ENCODE data around the gene ELMO1. TPM values are rescaled to one million over a fixed set of nuclear protein-coding genes. Genes with fewer than 3 reads are reported as not detected.

Gene ELMO1
- polyA plus RNA-seq, 1 donor (not counting 4 experiments of a cell fraction or from before 2014, with no cell fraction given), result not detected

DNA sequence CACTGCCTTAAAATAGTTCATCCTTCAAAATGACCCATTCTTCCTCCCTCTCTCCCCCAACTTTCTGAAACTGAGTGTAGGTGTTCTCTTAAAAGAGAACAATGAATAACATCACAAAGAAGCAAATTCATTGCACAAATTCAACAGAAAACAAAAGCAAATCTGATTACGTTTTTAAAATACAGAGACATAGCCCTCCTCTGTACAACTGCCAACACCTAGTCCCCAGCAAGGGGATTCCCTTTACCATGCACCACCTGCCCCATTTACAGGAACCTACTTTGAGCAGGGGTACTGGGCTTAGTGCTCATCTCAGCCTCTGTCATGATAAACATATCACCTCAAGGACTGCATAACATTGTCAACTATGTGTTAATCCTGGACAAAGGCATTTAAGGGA lies 421.6 kb downstream of the ELMO1 start:
- Histone ChIP-seq H3K4me3 (ENCODE audit: control insufficient read depth in 2 of 3, extremely low read depth in 1 of 3, insufficient read depth in 2 of 3, low read depth in 1 of 3, low read length in 3 of 3) (no peak overlapping the region), H3K9me1 (ENCODE audit: control insufficient read depth, extremely low read depth, insufficient read depth, low read length) (no peaks in the 10 kb centered on the region), H3K27me3 (ENCODE audit: control insufficient read depth, extremely low read depth, insufficient read depth, low read length) (no peaks in the 10 kb centered on the region), H3K4me2 (ENCODE audit: control insufficient read depth, extremely low read depth, insufficient read depth, low read depth, low read length) (no peak overlapping the region), H3K4me1 (ENCODE audit: control insufficient read depth, extremely low read depth, insufficient read depth, low read length) (peaks cover 12% of the 10 kb centered on the region), H4K20me1 (ENCODE audit: control insufficient read depth, extremely low read depth, insufficient read depth, low read length) (no peaks in the 10 kb centered on the region), H3K36me3 (ENCODE audit: control insufficient read depth in 2 of 2, extremely low read depth in 1 of 2, insufficient read depth in 2 of 2, low read length in 2 of 2) (no peaks in the 10 kb centered on the region), H3K9ac (ENCODE audit: control insufficient read depth, extremely low read depth, insufficient read depth, low read length) (no peak overlapping the region), H3K79me2 (ENCODE audit: control insufficient read depth, insufficient read depth, low read length) (no peaks in the 10 kb centered on the region), H3K27ac (ENCODE audit: control insufficient read depth, insufficient read depth, low read length) (no peak overlapping the region), H3K9me3 (ENCODE audit: control insufficient read depth, low read depth, low read length) (no peaks in the 10 kb centered on the region), H2AFZ (ENCODE audit: control insufficient read depth, low read length) (no peak overlapping the region)
- DNase-seq (ENCODE audit: low read depth, low spot score), result no peak
- TF ChIP-seq, protein P1, sequence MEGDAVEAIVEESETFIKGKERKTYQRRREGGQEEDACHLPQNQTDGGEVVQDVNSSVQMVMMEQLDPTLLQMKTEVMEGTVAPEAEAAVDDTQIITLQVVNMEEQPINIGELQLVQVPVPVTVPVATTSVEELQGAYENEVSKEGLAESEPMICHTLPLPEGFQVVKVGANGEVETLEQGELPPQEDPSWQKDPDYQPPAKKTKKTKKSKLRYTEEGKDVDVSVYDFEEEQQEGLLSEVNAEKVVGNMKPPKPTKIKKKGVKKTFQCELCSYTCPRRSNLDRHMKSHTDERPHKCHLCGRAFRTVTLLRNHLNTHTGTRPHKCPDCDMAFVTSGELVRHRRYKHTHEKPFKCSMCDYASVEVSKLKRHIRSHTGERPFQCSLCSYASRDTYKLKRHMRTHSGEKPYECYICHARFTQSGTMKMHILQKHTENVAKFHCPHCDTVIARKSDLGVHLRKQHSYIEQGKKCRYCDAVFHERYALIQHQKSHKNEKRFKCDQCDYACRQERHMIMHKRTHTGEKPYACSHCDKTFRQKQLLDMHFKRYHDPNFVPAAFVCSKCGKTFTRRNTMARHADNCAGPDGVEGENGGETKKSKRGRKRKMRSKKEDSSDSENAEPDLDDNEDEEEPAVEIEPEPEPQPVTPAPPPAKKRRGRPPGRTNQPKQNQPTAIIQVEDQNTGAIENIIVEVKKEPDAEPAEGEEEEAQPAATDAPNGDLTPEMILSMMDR (optimal IDR thresholded peaks at IDR 0.05 in 1 of 3, IDR thresholded peaks at IDR 0.05 in 1 of 3, conservative IDR thresholded peaks at IDR 0.05 in 1 of 3; ENCODE audit: extremely low read depth in 1 of 3, insufficient read depth in 2 of 3, low read length in 3 of 3), result no peak
- TF ChIP-seq EZH2 (IDR thresholded peaks at IDR 0.05; ENCODE audit: low read length), result no peak
- dilution Hi-C loops (cut with MboI; ENCODE audit: extremely low pct_ligation_motif_present, low sequenced_read_pairs), result no loop called here
- FAIRE-seq, result no peak

DNA sequence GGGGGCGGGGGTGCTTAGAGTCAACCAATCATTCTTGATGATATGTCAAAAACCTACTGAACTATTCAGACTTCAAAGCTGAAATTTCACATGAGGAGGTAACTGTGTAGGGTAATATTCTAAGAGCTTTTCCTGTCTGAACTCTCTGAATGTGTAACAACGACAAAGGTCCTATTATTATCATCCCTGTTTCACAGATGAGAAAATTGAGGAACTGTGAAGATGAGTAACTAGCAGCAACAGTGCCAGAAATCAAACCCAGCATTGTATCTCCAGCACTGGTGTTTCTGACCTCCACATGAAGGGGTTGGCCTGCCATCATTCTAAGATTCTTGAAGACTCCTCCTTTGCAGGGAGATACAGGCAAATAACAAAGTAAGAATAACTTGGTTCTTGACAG lies 429.7 kb downstream of the ELMO1 start:
- FAIRE-seq (no peak), DNase-seq (ENCODE audit: low read depth, low spot score) (no peak)
- Histone ChIP-seq H3K9me3 (ENCODE audit: control insufficient read depth, low read depth, low read length) (no peaks in the 10 kb centered on the region), H4K20me1 (ENCODE audit: control insufficient read depth, extremely low read depth, insufficient read depth, low read length) (no peaks in the 10 kb centered on the region), H3K4me3 (ENCODE audit: control insufficient read depth in 2 of 3, extremely low read depth in 1 of 3, insufficient read depth in 2 of 3, low read depth in 1 of 3, low read length in 3 of 3) (no peak overlapping the region), H3K4me1 (ENCODE audit: control insufficient read depth, extremely low read depth, insufficient read depth, low read length) (no peaks in the 10 kb centered on the region), H3K9me1 (ENCODE audit: control insufficient read depth, extremely low read depth, insufficient read depth, low read length) (no peaks in the 10 kb centered on the region), H3K79me2 (ENCODE audit: control insufficient read depth, insufficient read depth, low read length) (no peaks in the 10 kb centered on the region), H3K36me3 (ENCODE audit: control insufficient read depth in 2 of 2, extremely low read depth in 1 of 2, insufficient read depth in 2 of 2, low read length in 2 of 2) (no peaks in the 10 kb centered on the region), H3K27me3 (ENCODE audit: control insufficient read depth, extremely low read depth, insufficient read depth, low read length) (no peaks in the 10 kb centered on the region), H3K27ac (ENCODE audit: control insufficient read depth, insufficient read depth, low read length) (no peak overlapping the region), H3K9ac (ENCODE audit: control insufficient read depth, extremely low read depth, insufficient read depth, low read length) (no peak overlapping the region), H3K4me2 (ENCODE audit: control insufficient read depth, extremely low read depth, insufficient read depth, low read depth, low read length) (no peak overlapping the region), H2AFZ (ENCODE audit: control insufficient read depth, low read length) (no peak overlapping the region)
- TF ChIP-seq, protein P1 (optimal IDR thresholded peaks at IDR 0.05 in 1 of 3, IDR thresholded peaks at IDR 0.05 in 1 of 3, conservative IDR thresholded peaks at IDR 0.05 in 1 of 3; ENCODE audit: extremely low read depth in 1 of 3, insufficient read depth in 2 of 3, low read length in 3 of 3), result no peak
- no peak for TF ChIP-seq EZH2 (IDR thresholded peaks at IDR 0.05; ENCODE audit: low read length)
- dilution Hi-C loops (cut with MboI; ENCODE audit: extremely low pct_ligation_motif_present, low sequenced_read_pairs), result no loop called here

Measured in keratinocyte (primary cell).